GM12878 (cell line): ENCODE results near the gene ARHGEF33. TPM values are rescaled to one million over a fixed set of nuclear protein-coding genes. Genes with fewer than 3 reads are reported as not detected.

Experiments
- ATAC-seq: fragments of 200-7000 bp; cut with Tn5 transposase; 3 replicates; pipeline ENCODE4 v1.9.1; 2020; ENCODE audit warnings: mild to moderate bottlenecking, moderate library complexity
- BruUV-seq: library from RNA; stranded (reverse); fragments of 400-500 nt; replicated peaks from 2 replicates; lab custom pipeline; 2021; lab: Mats Ljungman, UMichigan
- CTCF ChIA-PET: fragments of 300-600 bp; sonication (Branson Sonifier 250); formaldehyde crosslinking; extraction: SDS; loops from one replicate; lab custom pipeline; 2021; ENCODE audit warnings: inconsistent platforms; lab: Yijun Ruan, JAX
- POLR2A ChIA-PET: fragments of 350-600 bp; formaldehyde crosslinking; extraction: SDS; loops from one replicate; lab custom pipeline; 2021; ENCODE audit warnings: inconsistent platforms; lab: Charles Lee
- RAD21 ChIA-PET: fragments of 300-600 bp; sonication (Branson Sonifier 250); formaldehyde crosslinking; loops from one replicate; lab custom pipeline; 2023; ENCODE audit warnings: antibody characterized with exemption; ENCODE audit not compliant: unreplicated experiment; lab: Charles Lee
- SMC1A ChIA-PET: fragments of 300-600 bp; sonication (Branson Sonifier 250); formaldehyde crosslinking; loops from one replicate; lab custom pipeline; 2023; ENCODE audit not compliant: unreplicated experiment, uncharacterized antibody; lab: Charles Lee
- DNase-seq: peaks from one replicate; pipeline ENCODE4 v3.0.0-alpha.2; 2011; ENCODE audit warnings: low read depth, low spot score
- FAIRE-seq: peaks from 3 replicates; lab custom pipeline; 2011; peaks lifted over from hg19 to GRCh38; lab: Jason Lieb, UNC
- H2AFZ ChIP-seq: 2 replicates; pipeline ENCODE4 v1.6.0; 2011; ENCODE audit warnings: low read depth, low read length, control low read depth; ENCODE audit not compliant: control insufficient read depth
- H3K27ac ChIP-seq: 2 replicates; pipeline ENCODE4 v1.5.1; 2011; ENCODE audit warnings: control low read depth; ENCODE audit not compliant: control insufficient read depth, insufficient read depth
- H3K27me3 ChIP-seq, 2 experiments: replicated peaks in 1 of 2; 2 replicates each; pipeline versions ENCODE4 v1.6.0 to v1.6.1; 2011; ENCODE audit warnings: low read length in 1 of 2; ENCODE audit not compliant: control insufficient read depth in 2 of 2, insufficient read depth in 2 of 2
- H3K36me3 ChIP-seq, 2 experiments: 2 replicates each; pipeline ENCODE4 v1.5.1; 2011; ENCODE audit warnings: low read length in 1 of 2; ENCODE audit not compliant: control insufficient read depth in 2 of 2, insufficient read depth in 2 of 2
- H3K4me1 ChIP-seq: 2 replicates; pipeline ENCODE4 v1.6.1; 2011; ENCODE audit warnings: mild to moderate bottlenecking, low read length, moderate library complexity, mixed read lengths; ENCODE audit not compliant: control insufficient read depth, insufficient read depth
- H3K4me2 ChIP-seq: 2 replicates; pipeline ENCODE4 v1.6.0; 2011; ENCODE audit warnings: control low read depth; ENCODE audit not compliant: control insufficient read depth, insufficient read depth
- H3K4me3 ChIP-seq: fragments of 200-600 bp; sonication (generic); 2 replicates; pipeline ENCODE4 v1.5.1; 2016
- H3K79me2 ChIP-seq: 2 replicates; pipeline ENCODE4 v1.6.0; 2011; ENCODE audit warnings: low read length; ENCODE audit not compliant: control insufficient read depth, insufficient read depth
- H3K9ac ChIP-seq: 2 replicates; pipeline ENCODE4 v1.8.0; 2011; ENCODE audit warnings: low read length, control low read depth, mixed read lengths; ENCODE audit not compliant: control insufficient read depth, insufficient read depth
- H3K9me3 ChIP-seq: replicated peaks from 3 replicates; pipeline ENCODE4 v1.5.1; 2011; ENCODE audit warnings: mild to moderate bottlenecking, low read length; ENCODE audit not compliant: control insufficient read depth, insufficient read depth
- H4K20me1 ChIP-seq: 2 replicates; pipeline ENCODE4 v1.6.0; 2011; ENCODE audit not compliant: control insufficient read depth, insufficient read depth
- ATF3 ChIP-seq: IDR thresholded peaks from 2 replicates; pipeline ENCODE4 v1.6.1; 2011; ENCODE audit warnings: low read depth, mild to moderate bottlenecking, low read length, moderate library complexity, borderline replicate concordance; ENCODE audit errors: extremely low read depth
- BHLHE40 ChIP-seq, 2 experiments: fragments of 450-650 bp in 1 of 2; IDR thresholded peaks; 2 replicates each; pipeline ENCODE4 v1.6.1; 2011 to 2017; ENCODE audit warnings: low read depth in 2 of 2, borderline replicate concordance in 1 of 2, improper control_type of control experiment in 1 of 2, low read length in 1 of 2, mild to moderate bottlenecking in 1 of 2
- CEBPZ ChIP-seq: fragments of 150-350 bp; IDR thresholded peaks from 2 replicates; pipeline ENCODE4 v1.6.1; 2016; ENCODE audit warnings: low read depth, low read length
- E2F8 ChIP-seq: fragments of 450-650 bp; IDR thresholded peaks from 2 replicates; pipeline ENCODE4 v1.6.1; 2018; ENCODE audit warnings: mild to moderate bottlenecking, low read depth, moderate library complexity; ENCODE audit not compliant: partially characterized antibody
- HCFC1 ChIP-seq: fragments of 150-350 bp; IDR thresholded peaks from 2 replicates; pipeline ENCODE4 v1.6.1; 2014; ENCODE audit warnings: low read length
- HSF1 ChIP-seq: fragments of 150-350 bp; IDR thresholded peaks from 2 replicates; pipeline ENCODE4 v1.6.1; 2014; ENCODE audit warnings: mild to moderate bottlenecking, low read depth, low read length
- IKZF1 ChIP-seq: fragments of 450-650 bp; conservative IDR thresholded peaks from 2 replicates; pipeline ENCODE4 v1.6.1; 2017; ENCODE audit warnings: antibody characterized with exemption, mild to moderate bottlenecking
- KDM1A ChIP-seq: fragments of 200-600 bp; sonication (generic); IDR thresholded peaks from 2 replicates; pipeline ENCODE4 v1.6.1; 2016; ENCODE audit warnings: borderline replicate concordance
- LARP7 ChIP-seq: fragments of 450-650 bp; IDR thresholded peaks from 2 replicates; pipeline ENCODE4 v1.6.1; 2017; ENCODE audit warnings: mild to moderate bottlenecking
- POU2F2 ChIP-seq: IDR thresholded peaks from 3 replicates; pipeline ENCODE4 v1.6.1; 2011; ENCODE audit warnings: low read depth, mild to moderate bottlenecking, low read length, borderline replicate concordance
- SKIL ChIP-seq: fragments of 450-650 bp; IDR thresholded peaks from 2 replicates; pipeline ENCODE4 v1.6.1; 2017; ENCODE audit warnings: mild to moderate bottlenecking, low read depth, inconsistent platforms; ENCODE audit not compliant: poor library complexity, severe bottlenecking
- SMAD5 ChIP-seq: IDR thresholded peaks from 2 replicates; pipeline ENCODE4 v1.6.1; 2016; ENCODE audit warnings: antibody characterized with exemption, low read depth
- ZNF217 ChIP-seq: fragments of 450-650 bp; IDR thresholded peaks from 2 replicates; pipeline ENCODE4 v1.6.1; 2017; ENCODE audit warnings: antibody characterized with exemption, mild to moderate bottlenecking
- ZNF622 ChIP-seq: fragments of 450-650 bp; IDR thresholded peaks from 2 replicates; pipeline ENCODE4 v1.6.1; 2017; ENCODE audit warnings: mild to moderate bottlenecking, inconsistent platforms
- WGBS: methylation state at CpG from one replicate; pipeline ENCODE4 v1.1.6; 2016; ENCODE audit warnings: low lambda C conversion rate; ENCODE audit not compliant: insufficient replicate concordance, insufficient coverage; ENCODE audit errors: missing lambda C conversion rate; 5-methylcytosine and 5-hydroxymethylcytosine counted together
- in situ Hi-C: fragments of 300-500 bp; cut with MboI; formaldehyde crosslinking; loops from 9 replicates; pipeline ENCODE4 v1.14.3; 2018; ENCODE audit warnings: mixed read lengths
- intact Hi-C: fragments of 100-400 bp; cut with micrococcal nuclease; formaldehyde crosslinking; loops from one replicate; pipeline ENCODE4 v1.14.2; 2022; ENCODE audit not compliant: unreplicated experiment
- polyA plus RNA-seq, 11 experiments: library from polyadenylated mRNA; depleted of rRNA in 4 of 11; unstranded in 6 of 11; stranded (reverse) in 5 of 11; fragments of >200 nt; fragmentation: Nextera tagmentation in 4 of 11; fragmentation: Illumina TruSeq in 1 of 11; extraction: Ambion mirVana in 4 of 11; extraction: Trizol in 1 of 11; gene quantifications; 1 replicate in 1 of 11; 2 replicates in 10 of 11; pipeline versions ENCODE4 v1.2.1 to v1.2.3, GENCODE V29; 2011 to 2016; ENCODE audit warnings: inconsistent platforms in 2 of 11, missing spikeins in 2 of 11, low read depth in 1 of 11
- total RNA-seq, 4 experiments: library from RNA; depleted of rRNA in 3 of 4; stranded (reverse); fragments of >200 nt in 3 of 4; fragmentation: Illumina TruSeq in 1 of 4; extraction: Trizol in 1 of 4; gene quantifications; 2 replicates each; pipeline versions ENCODE4 v1.2.1 to v1.2.3, GENCODE V29; 2013 to 2021

ARHGEF33 gene
- total and polyA plus RNA-seq, 10 of the 15 experiments (the other 5 are each of a cell fraction or from before 2014, with no cell fraction given), result 0.01 to 0.08 (median 0.05) TPM; not detected in 4

GRCh38 chr2:38945911-38946310, 56.2 kb downstream of the ARHGEF33 start:
- no peak overlapping the region for H3K4me2 ChIP-seq
- BruUV-seq, result no TSS peak
- no peak overlapping the region for H3K4me3 ChIP-seq
- H3K36me3 ChIP-seq, result no peaks in the 10 kb centered on the region
- H3K27ac ChIP-seq, result no peak overlapping the region
- FAIRE-seq (no peak), ATAC-seq (no peak), DNase-seq (no peak)
- SMC1A ChIA-PET, result interaction anchor here (0.6 to 5.8 kb wide), 3 partner anchors 17 to 286 kb away, joined by 3 to 145 read pairs (median 12); no protein-coding TSS in a partner anchor
- H3K9ac ChIP-seq, result no peak overlapping the region
- H3K27me3 ChIP-seq, result no peaks in the 10 kb centered on the region
- WGBS, result 67% methylated on average over 5 of the region's 5 CpGs
- H2AFZ ChIP-seq, result no peak overlapping the region
- CTCF ChIA-PET, result interaction anchor here (0.8 to 7.8 kb wide), 12 partner anchors 9 to 784 kb away, joined by 3 to 319 read pairs (median 5); no protein-coding TSS in a partner anchor
- H3K4me1 ChIP-seq, result no peaks in the 10 kb centered on the region
- no peaks in the 10 kb centered on the region for H4K20me1 ChIP-seq
- intact Hi-C loops (loop anchor here (5.0 kb wide), 1 partner anchor 111 kb away; no protein-coding TSS in a partner anchor), in situ Hi-C loops (loop anchor here (5.0 kb wide), 1 partner anchor 281 kb away; no protein-coding TSS in a partner anchor)
- POLR2A ChIA-PET, result no interaction called here
- RAD21 ChIA-PET, result interaction anchor here (1.4 to 6.8 kb wide), 2 partner anchors 179 to 282 kb away, joined by 4 to 160 read pairs; no protein-coding TSS in a partner anchor
- H3K79me2 ChIP-seq, result no peaks in the 10 kb centered on the region
- H3K9me3 ChIP-seq, result no peaks in the 10 kb centered on the region
- TF ChIP-seq SKIL (no peak), POU2F2 (no peak), SMAD5 (no peak), ATF3 (no peak), KDM1A (no peak), HSF1 (no peak), BHLHE40 (IDR thresholded peaks at IDR 0.05; ENCODE audit: borderline replicate concordance in 1 of 2, low read depth in 2 of 2, low read length in 1 of 2) (no peak), ZNF217 (no peak), HCFC1 (no peak), ZNF622 (no peak), IKZF1 (no peak), LARP7 (no peak), CEBPZ (no peak), E2F8 (no peak)
